ENCODE data around the gene LRRC71. TPM values are rescaled to one million over a fixed set of nuclear protein-coding genes. Genes with fewer than 3 reads are reported as not detected.
A peak's percentile ranks its signal among the peaks of the same experiment; 100 is the strongest.

The LRRC71 gene
- polyA plus RNA-seq, 3 donors = not detected

- no peak for TF ChIP-seq CTCF (IDR thresholded peaks at IDR 0.05)
- H3K9me3 ChIP-seq (replicated peaks in 1 of 2; ENCODE audit: control insufficient read depth in 1 of 2, insufficient read depth in 1 of 2, low read length in 2 of 2) = no peaks in the 10 kb centered on the region
- peak overlapping the region; percentile 69 for H2AFZ ChIP-seq (ENCODE audit: insufficient read depth, low read depth, low read length, poor library complexity, severe bottlenecking)
- peaks cover 13% of the 10 kb centered on the region for H3K79me2 ChIP-seq (ENCODE audit: insufficient read depth, low read length)
- peaks cover 46 to 77% of the 10 kb centered on the region in 2 donors for H3K36me3 ChIP-seq (replicated peaks in 1 of 2; ENCODE audit: control insufficient read depth in 1 of 2, insufficient read depth in 2 of 2, low read length in 2 of 2)
- H3K4me1 ChIP-seq (ENCODE audit: control insufficient read depth in 1 of 2, insufficient read depth in 2 of 2, low read length in 2 of 2) = peaks cover 32 to 34% of the 10 kb centered on the region in 2 donors
- Mint-ChIP-seq H3K27me3 (ENCODE audit: low read depth in 3 of 3) (no peaks in the 10 kb centered on the region), H3K4me3 (peak overlapping the region; percentile 80 to 93), H3K9me3 (no peaks in the 10 kb centered on the region), H3K36me3 (peaks cover 76 to 82% of the 10 kb centered on the region in 2 donors), H3K27ac (peak overlapping the region; percentile 88 to 96 (median 94)), H3K4me1 (peaks cover 32% of the 10 kb centered on the region)
- H4K20me1 ChIP-seq (ENCODE audit: insufficient read depth, low read length) = peaks cover 5% of the 10 kb centered on the region
- intact Hi-C loops (cut with micrococcal nuclease) = no loop called here
- H3K27me3 ChIP-seq (ENCODE audit: control insufficient read depth in 2 of 2, insufficient read depth in 2 of 2, low read length in 2 of 2) = no peaks in the 10 kb centered on the region
- DNase-seq = peak; percentile 64 to 78 (median 72)
- H3K4me2 ChIP-seq (replicated peaks; ENCODE audit: extremely low read depth, low read length, poor library complexity, severe bottlenecking) = peak overlapping the region; percentile 84
- H3K4me3 ChIP-seq (replicated peaks in 1 of 3; ENCODE audit: low read depth in 2 of 3, low read length in 3 of 3) = peak overlapping the region; percentile 38 to 80 (median 54)
- WGBS (ENCODE audit: insufficient coverage) = no CpG with 5 or more reads among the region's 3 CpGs
- H3K27ac ChIP-seq (ENCODE audit: low read depth in 1 of 2, low read length in 2 of 2) = peak overlapping the region; percentile 66 to 84
- H3K9ac ChIP-seq (ENCODE audit: insufficient read depth, low read length, poor library complexity, severe bottlenecking) = peak overlapping the region; percentile 49
These were observed 43.2 kb downstream of the LRRC71 start for GRCh38 chr1:156963621-156964020.

DNA sequence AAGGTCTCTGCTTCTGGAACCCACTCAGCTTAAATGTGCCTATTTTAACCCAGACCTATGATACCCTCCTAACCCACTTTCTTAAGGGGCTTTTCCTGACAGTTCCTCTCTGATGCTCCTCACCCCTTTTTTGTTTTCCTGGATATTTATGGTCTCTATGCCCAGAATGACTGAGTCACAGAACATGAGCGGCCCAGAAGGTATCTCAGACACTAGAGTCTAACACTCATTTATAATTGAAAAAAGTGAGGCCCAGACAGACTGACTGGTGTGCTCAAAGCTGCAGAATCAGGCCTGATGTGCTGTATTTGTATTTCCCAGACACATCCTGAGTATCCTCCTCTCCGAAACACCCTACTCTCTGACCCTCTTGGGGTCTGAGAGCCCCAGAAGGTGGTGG lies 44.0 kb downstream of the LRRC71 start:
- Mint-ChIP-seq H3K36me3 (peaks cover 76 to 82% of the 10 kb centered on the region in 2 donors), H3K4me1 (peaks cover 32% of the 10 kb centered on the region), H3K27ac (peak overlapping the region in 5 of 7 donors; percentile 76 to 96 (median 93)), H3K27me3 (ENCODE audit: low read depth in 3 of 3) (no peaks in the 10 kb centered on the region), H3K9me3 (no peaks in the 10 kb centered on the region), H3K4me3 (no peak overlapping the region)
- Histone ChIP-seq H3K4me2 (replicated peaks; ENCODE audit: extremely low read depth, low read length, poor library complexity, severe bottlenecking) (no peak overlapping the region), H2AFZ (ENCODE audit: insufficient read depth, low read depth, low read length, poor library complexity, severe bottlenecking) (no peak overlapping the region), H3K4me1 (ENCODE audit: control insufficient read depth in 1 of 2, insufficient read depth in 2 of 2, low read length in 2 of 2) (peaks cover 32 to 34% of the 10 kb centered on the region in 2 donors), H3K79me2 (ENCODE audit: insufficient read depth, low read length) (peaks cover 13% of the 10 kb centered on the region), H4K20me1 (ENCODE audit: insufficient read depth, low read length) (peaks cover 2% of the 10 kb centered on the region), H3K27me3 (ENCODE audit: control insufficient read depth in 2 of 2, insufficient read depth in 2 of 2, low read length in 2 of 2) (no peaks in the 10 kb centered on the region), H3K4me3 (replicated peaks in 1 of 3; ENCODE audit: low read depth in 2 of 3, low read length in 3 of 3) (no peak overlapping the region), H3K9me3 (replicated peaks in 1 of 2; ENCODE audit: control insufficient read depth in 1 of 2, insufficient read depth in 1 of 2, low read length in 2 of 2) (no peaks in the 10 kb centered on the region), H3K36me3 (replicated peaks in 1 of 2; ENCODE audit: control insufficient read depth in 1 of 2, insufficient read depth in 2 of 2, low read length in 2 of 2) (peaks cover 45 to 77% of the 10 kb centered on the region in 2 donors), H3K27ac (ENCODE audit: low read depth in 1 of 2, low read length in 2 of 2) (peak overlapping the region in 1 of 2 donors; percentile 84), H3K9ac (ENCODE audit: insufficient read depth, low read length, poor library complexity, severe bottlenecking) (no peak overlapping the region)
- TF ChIP-seq CTCF (IDR thresholded peaks at IDR 0.05) = no peak
- WGBS (ENCODE audit: insufficient coverage) = 86% methylated on average over 1 of the region's 2 CpGs
- no peak for DNase-seq
- intact Hi-C loops (cut with micrococcal nuclease) = no loop called here
